DND-41 (cell line): ENCODE data around the gene PPP1R10.

Source experiments
- ATAC-seq: fragments of 200-7000 bp; cut with Tn5 transposase; 3 replicates; pipeline ENCODE4 v1.9.1; 2021; ENCODE audit warnings: low read depth; ENCODE audit not compliant: insufficient read depth
- DNase-seq: peaks from one replicate; pipeline ENCODE4 v3.0.0-alpha.2; 2020
- H2AFZ ChIP-seq: 2 replicates; pipeline ENCODE4 v1.6.0; 2012; ENCODE audit warnings: low read depth, low read length
- H3K27ac ChIP-seq: 2 replicates; pipeline ENCODE4 v1.5.1; 2012; ENCODE audit warnings: low read length, inconsistent platforms
- H3K27me3 ChIP-seq: fragments of 200-600 bp; sonication (generic); 2 replicates; pipeline ENCODE4 v1.6.0; 2012; ENCODE audit warnings: low read length, mild to moderate bottlenecking, inconsistent platforms; ENCODE audit not compliant: insufficient read depth, poor library complexity
- H3K36me3 ChIP-seq: 2 replicates; pipeline ENCODE4 v1.5.1; 2012; ENCODE audit warnings: low read length, inconsistent platforms; ENCODE audit not compliant: insufficient read depth
- H3K4me1 ChIP-seq: 2 replicates; pipeline ENCODE4 v1.5.1; 2012; ENCODE audit warnings: mild to moderate bottlenecking, low read length; ENCODE audit not compliant: insufficient read depth
- H3K4me2 ChIP-seq: 2 replicates; pipeline ENCODE4 v1.6.0; 2012; ENCODE audit warnings: mild to moderate bottlenecking, moderate library complexity, low read length, inconsistent platforms; ENCODE audit not compliant: insufficient read depth
- H3K4me3 ChIP-seq, 2 experiments: fragments of 200-600 bp in 1 of 2; shearing (Covaris generic) in 1 of 2; 2 replicates each; pipeline ENCODE4 v1.5.1; 2012 to 2016; ENCODE audit warnings: inconsistent platforms in 2 of 2, low read length in 2 of 2, mild to moderate bottlenecking in 2 of 2, low read depth in 1 of 2, moderate library complexity in 1 of 2
- H3K79me2 ChIP-seq: 2 replicates; pipeline ENCODE4 v1.6.0; 2012; ENCODE audit warnings: low read length, inconsistent platforms; ENCODE audit not compliant: insufficient read depth
- H3K9ac ChIP-seq: 2 replicates; pipeline ENCODE4 v1.6.0; 2012; ENCODE audit warnings: low read depth, mild to moderate bottlenecking, inconsistent platforms, low read length, moderate library complexity
- H3K9me3 ChIP-seq: 2 replicates; pipeline ENCODE4 v1.5.1; 2012; ENCODE audit warnings: low read length, moderate library complexity, mild to moderate bottlenecking, inconsistent platforms; ENCODE audit not compliant: insufficient read depth, severe bottlenecking
- H4K20me1 ChIP-seq: 2 replicates; pipeline ENCODE4 v1.6.0; 2012; ENCODE audit warnings: low read length; ENCODE audit not compliant: insufficient read depth
- CTCF ChIP-seq: IDR thresholded peaks from 2 replicates; pipeline ENCODE4 v1.5.1; 2012; ENCODE audit warnings: borderline replicate concordance, low read length, moderate library complexity, mild to moderate bottlenecking; ENCODE audit not compliant: poor library complexity, severe bottlenecking; ENCODE audit errors: extremely low read depth
- EZH2 ChIP-seq: IDR thresholded peaks from 3 replicates; pipeline ENCODE4 v1.6.1; 2012; ENCODE audit warnings: borderline replicate concordance, low read depth, mild to moderate bottlenecking, moderate library complexity, low read length, inconsistent platforms; ENCODE audit not compliant: severe bottlenecking

PPP1R10 gene

GRCh38 chr6:30603961-30604360 is 13.1 kb downstream of the PPP1R10 start:
- no peak for ATAC-seq
- no peak overlapping the region for H3K9ac ChIP-seq
- peaks cover 41% of the 10 kb centered on the region for H4K20me1 ChIP-seq

GRCh38 chr6:30601815-30602641 is 15.0 kb downstream of the PPP1R10 start:
- H3K4me3 ChIP-seq: no peak overlapping the region
- no peaks in the 10 kb centered on the region for H3K9me3 ChIP-seq
- H2AFZ ChIP-seq: no peak overlapping the region
- peaks cover 37% of the 10 kb centered on the region for H4K20me1 ChIP-seq
- DNase-seq: no peak
- no peak for ATAC-seq
- TF ChIP-seq EZH2: no peak
- no peak for TF ChIP-seq CTCF
- H3K27me3 ChIP-seq: no peaks in the 10 kb centered on the region
- H3K4me1 ChIP-seq: no peaks in the 10 kb centered on the region
- H3K27ac ChIP-seq: peak overlapping the region; percentile 16; the same call in 1 of the 2 replicates
- peaks cover 69% of the 10 kb centered on the region for H3K36me3 ChIP-seq
- no peak overlapping the region for H3K9ac ChIP-seq
- H3K4me2 ChIP-seq: no peak overlapping the region
- H3K79me2 ChIP-seq: peaks cover 6% of the 10 kb centered on the region

More at GRCh38 chr6:30603961-30604360, 13.1 kb downstream of the PPP1R10 start:
- H3K79me2 ChIP-seq: peaks cover 11% of the 10 kb centered on the region
- no peaks in the 10 kb centered on the region for H3K27me3 ChIP-seq
- no peaks in the 10 kb centered on the region for H3K4me1 ChIP-seq
- H2AFZ ChIP-seq: no peak overlapping the region
- H3K4me3 ChIP-seq: no peak overlapping the region
- H3K4me2 ChIP-seq: no peak overlapping the region
- peaks cover 89% of the 10 kb centered on the region for H3K36me3 ChIP-seq
- no peak for TF ChIP-seq EZH2
- TF ChIP-seq CTCF: no peak
- no peaks in the 10 kb centered on the region for H3K9me3 ChIP-seq
- H3K27ac ChIP-seq: no peak overlapping the region
- DNase-seq: no peak

GRCh38 chr6:30601436-30601814 is 15.6 kb downstream of the PPP1R10 start:
- H3K27ac ChIP-seq: peak overlapping the region; percentile 16; the same call in 1 of the 2 replicates
- peak; percentile 43 for ATAC-seq
- no peak overlapping the region for H3K4me3 ChIP-seq
- H3K4me1 ChIP-seq: no peaks in the 10 kb centered on the region
- no peaks in the 10 kb centered on the region for H3K9me3 ChIP-seq
- H3K9ac ChIP-seq: no peak overlapping the region
- H3K79me2 ChIP-seq: peaks cover 2% of the 10 kb centered on the region; the same call in 1 of the 2 replicates
- DNase-seq: peak; percentile 67
- TF ChIP-seq EZH2: no peak
- TF ChIP-seq CTCF: no peak
- no peaks in the 10 kb centered on the region for H3K27me3 ChIP-seq
- no peak overlapping the region for H2AFZ ChIP-seq
- H4K20me1 ChIP-seq: peaks cover 37% of the 10 kb centered on the region
- H3K4me2 ChIP-seq: no peak overlapping the region
- peaks cover 63% of the 10 kb centered on the region for H3K36me3 ChIP-seq
